Activated naive CD4-positive, alpha-beta T cell treated with anti-CD3 and anti-CD28 coated beads for 36 hours (primary cell): Measurements from ENCODE around the gene NUDC. TPM values are rescaled to one million over a fixed set of nuclear protein-coding genes. Genes with fewer than 3 reads are reported as not detected.

Source experiments
- CTCF ChIA-PET: fragments of 350-600 bp; sonication (Branson Sonifier 250); formaldehyde crosslinking; loops from one replicate; lab custom pipeline; 2021; ENCODE audit warnings: antibody characterized with exemption; lab: Charles Lee
- DNase-seq: peaks from one replicate; pipeline ENCODE4 v3.0.0-alpha.2; 2020
- H3K27ac Mint-ChIP-seq: one replicate; pipeline ENCODE4 v1.8.0; 2021; ENCODE audit warnings: mild to moderate bottlenecking, mixed read lengths
- H3K27me3 Mint-ChIP-seq: one replicate; pipeline ENCODE4 v1.8.0; 2021; ENCODE audit warnings: low read depth, mixed read lengths
- H3K36me3 Mint-ChIP-seq: one replicate; pipeline ENCODE4 v1.8.0; 2021; ENCODE audit warnings: low read depth, mixed read lengths
- H3K4me1 Mint-ChIP-seq: one replicate; pipeline ENCODE4 v1.8.0; 2021; ENCODE audit warnings: low read depth, mixed read lengths
- H3K4me3 Mint-ChIP-seq: one replicate; pipeline ENCODE4 v1.8.0; 2021; ENCODE audit warnings: mild to moderate bottlenecking, moderate library complexity, mixed read lengths
- H3K9me3 Mint-ChIP-seq: one replicate; pipeline ENCODE4 v1.8.0; 2021; ENCODE audit warnings: mixed read lengths
- intact Hi-C: fragments of 100-400 bp; cut with micrococcal nuclease; formaldehyde crosslinking; loops from one replicate; pipeline ENCODE4 v1.15.1; 2023
- total RNA-seq, 2 experiments: library from RNA; stranded (reverse); gene quantifications; one replicate each; pipeline ENCODE4 v1.2.3, GENCODE V29; 2021

Gene NUDC
- total RNA-seq, 2 experiments from 2014 or later = 75.3 to 78.1 TPM

GRCh38 chr1:26913754-26914619, 7.6 kb upstream of the NUDC start, which contains the start of gene NR0B2:
NR0B2 (minus strand) TSS chr1:26913975; CDS start chr1:26913940, 35 bp downstream.
- Mint-ChIP-seq H3K9me3 (no peaks in the 10 kb centered on the region), H3K27me3 (no peaks in the 10 kb centered on the region), H3K36me3 (no peaks in the 10 kb centered on the region), H3K27ac (no peak within 1 kb of the TSS), H3K4me3 (no peak within 1 kb of the TSS), H3K4me1 (no peaks in the 10 kb centered on the region)
- no peak for DNase-seq
- CTCF ChIA-PET = interaction anchor here (0.6 kb wide), 1 partner anchor 84 kb away, joined by 5 read pairs; no protein-coding TSS in a partner anchor
- intact Hi-C loops = no loop called here

GRCh38 chr1:26915204-26915842, 6.2 kb upstream of the NUDC start:
- intact Hi-C loops = no loop called here
- peaks cover under 1% of the 10 kb centered on the region for H3K4me1 Mint-ChIP-seq
- CTCF ChIA-PET = no interaction called here
- no peak for DNase-seq
- no peaks in the 10 kb centered on the region for H3K9me3 Mint-ChIP-seq
- no peaks in the 10 kb centered on the region for H3K36me3 Mint-ChIP-seq
- H3K27me3 Mint-ChIP-seq = no peaks in the 10 kb centered on the region
- H3K27ac Mint-ChIP-seq = no peak overlapping the region
- H3K4me3 Mint-ChIP-seq = no peak overlapping the region

DNA sequence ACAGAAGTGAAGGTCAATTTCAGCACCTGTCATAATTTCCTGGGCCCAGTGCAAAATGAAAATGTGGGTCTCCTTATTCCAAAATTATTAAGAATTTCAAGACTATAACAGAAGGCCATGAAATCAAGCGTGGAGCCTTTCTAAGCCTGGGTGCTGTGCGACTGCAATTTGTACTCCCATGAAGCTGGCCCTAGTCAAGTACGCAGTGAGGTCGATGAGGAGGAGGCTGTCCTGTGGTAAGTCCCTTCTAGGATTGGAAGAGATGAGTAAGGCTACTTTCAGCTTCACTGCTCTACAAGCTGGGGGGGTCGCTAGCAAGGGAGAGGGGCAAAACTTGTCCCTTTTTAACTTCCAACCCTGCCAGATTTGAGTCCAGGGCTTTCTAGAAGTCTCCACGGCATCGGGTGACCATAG, 410 bp upstream of the NUDC start:
- Mint-ChIP-seq H3K4me3 (peak overlapping the region; percentile 99), H3K27ac (peak overlapping the region; percentile 93), H3K36me3 (peaks cover 28% of the 10 kb centered on the region), H3K9me3 (no peaks in the 10 kb centered on the region), H3K27me3 (no peaks in the 10 kb centered on the region), H3K4me1 (peaks cover 33% of the 10 kb centered on the region)
- CTCF ChIA-PET = interaction anchor here (1.0 kb wide), 1 partner anchor 346 kb away, joined by 3 read pairs; no protein-coding TSS in a partner anchor
- DNase-seq = no peak
- intact Hi-C loops = loop anchor here (1.0 to 5.0 kb wide), 5 partner anchors 21 to 449 kb away; partner anchors contain the start of genes GPATCH3, HMGN2 and TRNP1

DNA sequence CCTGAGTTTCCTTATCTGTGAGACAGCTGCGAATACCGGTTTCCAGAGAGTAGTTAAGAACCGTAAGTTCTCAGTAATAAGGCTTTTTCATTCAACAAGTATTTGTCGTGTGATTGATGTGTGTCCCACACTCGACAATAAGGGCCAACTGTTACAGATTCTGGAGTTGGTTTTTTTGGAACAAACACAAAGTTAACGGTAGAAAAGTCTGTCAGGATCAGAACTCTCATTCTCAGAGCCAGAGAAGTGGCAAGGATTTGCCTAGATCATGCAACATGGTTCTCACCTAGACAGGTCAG, 837 bp downstream of the NUDC start:
- H3K36me3 Mint-ChIP-seq = peaks cover 34% of the 10 kb centered on the region
- DNase-seq = no peak
- CTCF ChIA-PET = no interaction called here
- intact Hi-C loops = loop anchor here (5.0 kb wide), 1 partner anchor 70 kb away; the partner anchor contains the start of gene TRNP1
- no peaks in the 10 kb centered on the region for H3K27me3 Mint-ChIP-seq
- peak overlapping the region; percentile 99 for H3K4me3 Mint-ChIP-seq
- H3K9me3 Mint-ChIP-seq = no peaks in the 10 kb centered on the region
- peaks cover 40% of the 10 kb centered on the region for H3K4me1 Mint-ChIP-seq
- H3K27ac Mint-ChIP-seq = peak overlapping the region; percentile 93

GRCh38 chr1:26922901-26923300, 1.4 kb downstream of the NUDC start:
- DNase-seq = no peak
- H3K4me3 Mint-ChIP-seq = peak overlapping the region; percentile 99
- peaks cover 37% of the 10 kb centered on the region for H3K36me3 Mint-ChIP-seq
- no peaks in the 10 kb centered on the region for H3K27me3 Mint-ChIP-seq
- CTCF ChIA-PET = no interaction called here
- intact Hi-C loops = loop anchor here (5.0 kb wide), 1 partner anchor 69 kb away; the partner anchor contains the start of gene TRNP1
- peak overlapping the region; percentile 93 for H3K27ac Mint-ChIP-seq
- H3K9me3 Mint-ChIP-seq = no peaks in the 10 kb centered on the region
- peaks cover 40% of the 10 kb centered on the region for H3K4me1 Mint-ChIP-seq

DNA sequence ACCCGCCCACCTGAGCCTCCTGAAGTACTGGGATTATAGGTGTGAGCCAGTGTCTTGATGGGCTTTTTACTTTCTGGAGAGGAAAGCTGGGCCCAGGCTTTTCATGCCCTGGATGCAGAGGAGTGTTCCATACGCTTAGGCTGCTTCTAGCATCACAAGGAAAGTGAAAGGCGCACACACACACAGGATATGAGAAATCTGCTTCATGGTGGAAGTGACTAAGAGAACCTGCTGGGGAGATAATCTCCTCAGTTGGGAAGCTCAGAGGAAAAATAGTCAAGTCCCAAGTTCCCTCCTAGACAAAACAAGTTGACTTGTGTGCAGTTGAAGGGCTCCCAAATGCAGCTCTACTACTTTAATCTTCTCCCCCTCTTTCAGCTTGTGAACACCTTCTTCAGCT, 2.2 kb downstream of the NUDC start:
- CTCF ChIA-PET = no interaction called here
- DNase-seq = peak; percentile 35
- Mint-ChIP-seq H3K36me3 (peaks cover 45% of the 10 kb centered on the region), H3K27me3 (no peaks in the 10 kb centered on the region), H3K9me3 (no peaks in the 10 kb centered on the region), H3K27ac (no peak overlapping the region), H3K4me1 (peaks cover 40% of the 10 kb centered on the region), H3K4me3 (peak overlapping the region; percentile 99)
- intact Hi-C loops = loop anchor here (5.0 kb wide), 1 partner anchor 69 kb away; the partner anchor contains the start of gene TRNP1

GRCh38 chr1:26932531-26932930, 11.0 kb downstream of the NUDC start:
- Mint-ChIP-seq H3K4me1 (no peaks in the 10 kb centered on the region), H3K27ac (no peak overlapping the region), H3K36me3 (peaks cover 37% of the 10 kb centered on the region), H3K9me3 (no peaks in the 10 kb centered on the region), H3K27me3 (no peaks in the 10 kb centered on the region), H3K4me3 (no peak overlapping the region)
- intact Hi-C loops = no loop called here
- CTCF ChIA-PET = no interaction called here
- DNase-seq = no peak

DNA sequence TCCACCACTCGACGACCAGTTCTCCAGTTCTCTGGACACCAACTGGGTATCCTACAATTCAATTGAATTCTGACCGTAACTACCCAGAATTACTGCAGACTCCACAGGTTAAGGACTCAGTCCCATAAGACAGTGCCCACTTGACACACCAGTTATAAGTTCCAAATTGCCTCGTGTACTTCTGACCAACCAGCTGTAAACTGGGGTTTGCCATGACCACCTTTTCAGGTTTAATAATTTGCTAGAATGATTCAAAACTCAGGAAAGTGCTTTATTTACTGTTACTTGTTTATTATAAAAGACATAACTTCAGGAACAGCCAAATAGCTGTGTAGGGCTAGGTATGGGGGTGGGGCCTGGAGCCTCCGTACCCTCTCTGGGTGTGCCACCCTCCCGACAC, 15.3 kb downstream of the NUDC start:
- Mint-ChIP-seq H3K9me3 (no peaks in the 10 kb centered on the region), H3K27ac (no peak overlapping the region), H3K36me3 (peaks cover 30% of the 10 kb centered on the region), H3K4me3 (no peak overlapping the region), H3K27me3 (no peaks in the 10 kb centered on the region), H3K4me1 (peaks cover 2% of the 10 kb centered on the region)
- DNase-seq = no peak
- intact Hi-C loops = no loop called here
- CTCF ChIA-PET = no interaction called here

DNA sequence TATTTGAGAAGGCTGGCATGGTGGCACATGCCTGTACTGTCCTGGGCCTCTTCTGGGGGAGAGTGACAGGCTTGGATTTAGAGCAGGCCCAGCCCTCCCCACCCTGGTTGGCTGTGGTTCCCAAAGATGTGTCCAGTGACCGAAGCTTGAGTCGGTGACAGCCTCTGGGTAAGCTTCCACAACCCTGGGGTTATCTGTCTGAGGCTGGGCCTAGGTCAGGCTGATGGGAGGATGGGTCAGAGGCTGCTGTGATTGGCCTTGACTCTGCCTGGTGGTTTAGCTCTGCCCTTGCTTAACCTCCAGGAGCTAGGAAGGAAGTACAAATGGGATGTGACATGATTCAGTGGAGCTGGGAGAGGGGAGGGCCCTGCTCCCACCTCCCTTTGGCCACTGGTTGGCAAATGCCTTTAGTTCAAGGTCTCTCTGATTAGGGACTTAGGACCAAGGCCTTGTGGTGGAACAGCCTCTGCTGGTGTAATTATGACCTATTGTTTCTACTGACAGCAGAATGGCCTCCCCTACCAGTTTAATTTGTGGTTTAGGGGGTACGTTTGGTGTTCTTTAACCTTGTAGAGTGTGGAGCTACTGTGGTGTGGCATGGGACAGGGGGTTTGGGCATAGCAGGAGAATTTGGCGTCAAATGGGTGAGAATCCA, 16.6 kb downstream of the NUDC start:
- DNase-seq = no peak
- no peak overlapping the region for H3K27ac Mint-ChIP-seq
- H3K4me3 Mint-ChIP-seq = no peak overlapping the region
- H3K9me3 Mint-ChIP-seq = no peaks in the 10 kb centered on the region
- peaks cover 31% of the 10 kb centered on the region for H3K36me3 Mint-ChIP-seq
- H3K4me1 Mint-ChIP-seq = peaks cover 2% of the 10 kb centered on the region
- CTCF ChIA-PET = interaction anchor here (0.5 to 1.0 kb wide), 2 partner anchors 186 to 395 kb away, joined by 3 read pairs; no protein-coding TSS in a partner anchor
- intact Hi-C loops = no loop called here
- no peaks in the 10 kb centered on the region for H3K27me3 Mint-ChIP-seq

- DNase-seq = no peak
- Mint-ChIP-seq H3K27me3 (no peaks in the 10 kb centered on the region), H3K9me3 (no peaks in the 10 kb centered on the region), H3K4me3 (no peak overlapping the region), H3K27ac (no peak overlapping the region), H3K4me1 (peaks cover 2% of the 10 kb centered on the region), H3K36me3 (peaks cover 32% of the 10 kb centered on the region)
- intact Hi-C loops = no loop called here
- CTCF ChIA-PET = no interaction called here
These were observed 17.1 kb downstream of the NUDC start for GRCh38 chr1:26938659-26939025.

- intact Hi-C loops = no loop called here
- DNase-seq = no peak
- H3K9me3 Mint-ChIP-seq = no peaks in the 10 kb centered on the region
- H3K27ac Mint-ChIP-seq = no peak overlapping the region
- peaks cover 39% of the 10 kb centered on the region for H3K36me3 Mint-ChIP-seq
- no peak overlapping the region for H3K4me3 Mint-ChIP-seq
- peaks cover 2% of the 10 kb centered on the region for H3K4me1 Mint-ChIP-seq
- no peaks in the 10 kb centered on the region for H3K27me3 Mint-ChIP-seq
- CTCF ChIA-PET = no interaction called here
These were observed 19.8 kb downstream of the NUDC start for GRCh38 chr1:26941311-26941710.

- no peak for DNase-seq
- H3K9me3 Mint-ChIP-seq = no peaks in the 10 kb centered on the region
- no peak overlapping the region for H3K27ac Mint-ChIP-seq
- no peaks in the 10 kb centered on the region for H3K27me3 Mint-ChIP-seq
- CTCF ChIA-PET = interaction anchor here (0.6 kb wide), 1 partner anchor 652 kb away, joined by 4 read pairs; no protein-coding TSS in a partner anchor
- H3K4me3 Mint-ChIP-seq = no peak overlapping the region
- H3K36me3 Mint-ChIP-seq = peaks cover 43% of the 10 kb centered on the region
- H3K4me1 Mint-ChIP-seq = peaks cover 2% of the 10 kb centered on the region
- intact Hi-C loops = no loop called here
These were observed 21.1 kb downstream of the NUDC start for GRCh38 chr1:26942656-26943055.
